Measurements from ENCODE around the gene PADI6.
A peak's percentile ranks its signal among the peaks of the same experiment; 100 is the strongest.

Gene PADI6

DNA sequence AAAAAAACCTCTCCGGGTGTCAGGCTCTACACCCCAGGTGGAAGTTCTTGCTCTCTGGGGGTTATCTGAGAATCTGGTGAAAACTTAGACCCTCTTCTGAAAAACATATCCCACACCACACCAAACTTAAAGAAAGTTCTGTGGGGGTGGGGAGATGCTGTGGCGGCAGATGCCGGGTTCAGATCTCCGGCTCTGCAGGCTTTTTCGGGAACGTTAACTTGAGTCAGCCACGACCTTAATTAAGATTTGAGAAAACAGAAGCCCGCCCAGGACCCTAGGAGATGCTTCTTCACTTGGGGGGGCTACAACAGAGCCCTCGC is 65.2 kb downstream of the PADI6 start:
- no peak for DNase-seq

DNA sequence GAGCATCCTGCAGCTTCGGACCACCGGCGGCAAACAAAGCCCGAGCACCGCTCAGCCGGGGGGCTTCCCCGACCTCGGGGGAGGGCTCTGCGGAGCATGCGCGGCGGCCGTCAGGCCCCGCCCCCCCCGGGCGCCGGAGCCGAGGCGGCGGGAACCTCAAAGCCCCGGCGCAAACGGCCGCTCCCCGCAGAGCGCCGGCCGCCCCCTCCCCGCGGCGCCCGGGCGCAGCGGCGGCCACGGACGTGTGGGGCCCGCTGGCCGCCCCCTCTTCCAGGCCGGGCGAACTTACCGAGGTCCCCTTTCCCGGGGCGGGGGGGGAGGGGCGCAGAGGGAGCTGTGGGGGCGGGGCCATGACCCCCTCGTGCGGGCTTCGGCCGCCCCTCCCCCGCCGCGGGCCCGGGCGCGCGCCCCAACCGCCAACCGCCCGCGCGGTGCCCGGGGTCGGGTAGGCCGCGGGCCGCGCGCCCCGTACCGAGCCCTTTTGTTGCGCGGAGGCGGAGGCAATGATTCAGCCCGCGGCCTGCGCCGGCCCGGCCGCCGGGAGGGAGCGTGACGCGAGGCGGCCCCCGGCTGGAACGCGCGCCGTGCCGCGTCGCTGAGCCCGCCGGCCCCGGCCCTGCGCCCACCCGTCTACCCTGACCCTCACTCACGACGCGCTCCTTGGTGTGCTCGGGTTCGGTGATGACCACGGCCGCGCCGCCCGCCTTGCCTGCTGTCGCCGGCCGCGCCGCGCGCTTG is 65.8 kb downstream of the PADI6 start:
- no peak for DNase-seq

- no peak for DNase-seq
These were observed 66.6 kb downstream of the PADI6 start for GRCh38 chr1:17438318-17439249.

DNA sequence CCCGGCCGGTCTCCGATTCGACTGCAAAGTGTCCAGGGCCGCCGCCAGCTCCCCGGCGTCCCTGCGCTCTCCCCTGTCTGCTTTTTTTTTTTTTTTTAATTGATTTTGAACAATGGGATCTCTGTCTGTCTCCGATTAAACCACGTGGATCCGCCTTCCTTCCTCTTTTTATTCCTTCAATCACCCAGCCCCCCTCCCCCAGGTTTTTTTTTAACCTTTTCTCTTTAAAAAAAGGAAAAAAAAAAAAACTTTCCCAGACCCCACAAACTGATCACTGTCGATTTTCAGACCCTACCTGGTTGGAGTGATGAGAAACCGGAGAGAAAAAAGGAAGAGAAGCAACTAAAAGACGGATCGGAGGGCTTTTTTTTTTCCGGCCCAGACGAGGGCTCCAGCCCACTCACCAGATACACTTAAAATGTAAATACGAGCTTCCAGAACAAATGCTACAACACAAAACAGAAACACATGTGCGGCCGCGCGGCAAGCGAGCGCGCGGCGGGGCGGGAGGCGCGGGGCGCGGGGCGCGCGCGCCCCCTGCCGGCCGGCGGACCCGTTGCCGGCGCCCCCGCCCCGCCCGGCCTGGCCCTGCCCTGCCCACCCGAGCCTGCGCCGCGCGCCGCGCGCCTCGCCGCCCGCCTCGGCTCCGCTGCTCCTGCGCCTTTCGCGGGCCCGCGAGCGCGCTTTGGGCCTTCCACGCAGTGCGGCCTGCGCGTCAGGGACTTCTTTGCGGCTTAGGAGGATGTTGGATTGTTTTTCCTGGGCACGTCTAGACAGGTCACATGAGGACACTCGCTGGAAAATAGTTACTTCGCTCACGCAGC is 67.5 kb downstream of the PADI6 start, which contains the start of gene RCC2:
RCC2 (minus strand) TSS at position 428 of the 824 bp plus-strand sequence. CDS start 1,163 bp downstream, outside the sequence.
- DNase-seq, result peak; percentile 50

DNA sequence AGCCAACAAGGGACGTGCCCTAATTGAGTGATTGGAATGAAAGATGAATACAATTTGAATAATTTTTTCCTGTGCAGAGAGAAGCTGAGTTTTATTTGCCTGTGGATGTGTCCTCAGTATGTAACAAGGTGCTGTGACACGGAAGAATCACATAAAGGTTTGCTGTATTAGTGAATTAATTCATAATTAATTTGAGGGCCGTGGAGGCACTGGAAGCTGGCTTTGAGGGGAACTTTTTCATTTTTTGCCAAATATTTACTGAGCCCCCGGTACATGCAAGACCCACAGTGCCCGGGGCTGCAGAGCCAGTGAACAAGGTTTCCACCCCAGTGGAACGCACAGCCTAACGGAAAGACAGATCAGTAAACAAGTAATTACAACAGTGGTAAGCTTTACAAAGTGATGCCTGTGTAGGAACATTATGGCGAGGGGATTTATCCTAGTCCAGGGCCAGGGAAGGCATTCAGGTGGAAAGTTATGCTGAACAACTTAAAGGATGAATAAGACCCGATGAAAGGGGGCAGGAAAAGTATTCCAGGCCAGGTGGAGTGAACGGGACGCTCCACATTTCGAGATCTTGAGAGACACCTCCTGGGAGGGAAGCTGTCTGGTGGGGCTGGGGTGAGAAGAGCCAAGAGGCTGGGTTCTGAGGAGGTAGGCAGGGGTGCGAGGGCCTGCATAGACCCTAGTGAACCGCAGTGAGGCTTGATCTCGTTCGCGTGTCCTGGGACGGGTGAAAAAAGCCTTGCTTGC is 68.3 kb downstream of the PADI6 start:
- no peak for DNase-seq

DNA sequence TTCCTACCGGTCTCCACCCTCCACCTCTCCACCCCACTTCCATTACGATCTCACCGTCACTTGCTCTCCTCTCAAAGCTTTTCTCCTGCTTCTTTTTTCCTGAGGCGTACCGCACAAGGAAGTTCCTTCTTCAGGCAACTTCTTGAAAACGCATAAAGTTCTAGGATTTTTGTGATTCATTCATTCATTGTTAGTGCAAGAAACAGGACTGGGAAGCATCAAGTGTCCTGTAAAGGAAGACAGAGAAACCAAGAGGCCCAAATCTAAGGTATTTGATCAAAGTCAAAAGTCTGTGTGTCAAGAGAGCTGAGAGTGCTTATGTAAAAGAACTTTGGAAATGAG is 68.8 kb downstream of the PADI6 start:
- no peak for DNase-seq

- DNase-seq, result no peak
These were observed 69.4 kb downstream of the PADI6 start for GRCh38 chr1:17441265-17441992.

- no peak for DNase-seq
These were observed 70.0 kb downstream of the PADI6 start for GRCh38 chr1:17441993-17442357.

DNA sequence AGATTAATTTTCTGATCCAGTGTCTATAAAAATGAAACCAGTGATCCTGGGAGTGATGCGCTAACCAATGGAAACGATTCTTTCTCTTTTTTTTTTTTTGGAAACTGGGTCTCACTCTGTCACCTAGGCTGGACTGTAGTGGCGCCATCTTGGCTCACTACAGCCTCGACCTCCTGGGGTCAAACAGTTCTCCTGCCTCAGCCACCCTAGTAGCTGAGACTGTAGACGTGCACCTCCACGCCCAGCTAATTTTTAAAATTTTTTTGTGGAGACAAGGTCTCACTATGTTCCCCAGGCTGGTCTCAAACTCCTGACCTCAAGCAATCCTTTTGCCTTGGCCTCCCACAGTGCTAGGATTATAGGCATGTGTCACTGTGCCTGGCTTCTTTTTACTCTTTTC is 70.8 kb downstream of the PADI6 start:
- DNase-seq, result no peak

DNA sequence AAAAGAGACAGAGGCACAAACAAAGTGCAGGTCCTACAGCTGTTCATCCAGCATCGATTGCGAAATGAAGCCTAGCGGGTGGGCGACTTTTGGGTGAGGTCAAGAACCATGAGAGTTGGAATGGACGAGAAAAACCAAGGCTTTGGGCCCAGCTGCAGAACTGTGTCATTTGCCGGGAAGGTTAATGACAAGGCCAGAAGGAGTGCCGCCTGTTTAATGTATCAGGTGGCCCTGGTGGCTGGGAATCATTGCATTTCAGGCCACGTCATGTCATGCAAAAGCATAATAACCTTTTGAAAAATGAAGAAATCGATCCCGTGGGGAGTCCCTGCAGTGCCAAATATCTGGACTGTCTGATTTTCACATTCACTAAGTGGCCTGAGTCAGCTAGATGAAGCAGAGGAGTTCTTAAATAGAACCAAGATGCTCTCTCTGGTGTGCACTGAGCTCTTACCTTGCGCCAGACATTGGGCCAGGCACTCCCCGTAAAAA is 75.6 kb downstream of the PADI6 start:
- no peak for DNase-seq

Data from DMS 273 treated with DMSO at 0.1 percent for 48 hours (cell line).